KMS-11 (cell line): ENCODE data around the gene PRSS12.

Experiments used
- H2AFZ ChIP-seq: fragments of 200-600 bp; sonication (generic); 2 replicates; pipeline ENCODE4 v1.6.1; 2016; ENCODE audit warnings: antibody characterized with exemption, mixed run types, low read depth
- H3K27ac ChIP-seq: fragments of 200-600 bp; sonication (generic); 2 replicates; pipeline ENCODE4 v1.6.1; 2016; ENCODE audit warnings: mild to moderate bottlenecking, mixed run types
- H3K27me3 ChIP-seq: fragments of 200-600 bp; sonication (generic); 2 replicates; pipeline ENCODE4 v1.6.1; 2017; ENCODE audit warnings: mild to moderate bottlenecking, low read depth, mixed run types, moderate library complexity; ENCODE audit not compliant: insufficient read depth
- H3K36me3 ChIP-seq: fragments of 200-600 bp; sonication (generic); 2 replicates; pipeline ENCODE4 v1.6.1; 2017; ENCODE audit warnings: mild to moderate bottlenecking, mixed run types; ENCODE audit not compliant: insufficient read depth
- H3K4me1 ChIP-seq: fragments of 200-600 bp; sonication (generic); 2 replicates; pipeline ENCODE4 v1.6.1; 2016; ENCODE audit warnings: mild to moderate bottlenecking, low read depth, mixed run types; ENCODE audit not compliant: poor library complexity, severe bottlenecking
- H3K4me2 ChIP-seq: fragments of 200-600 bp; sonication (generic); 2 replicates; pipeline ENCODE4 v1.7.0; 2016; ENCODE audit warnings: mild to moderate bottlenecking, mixed run types
- H3K4me3 ChIP-seq: fragments of 200-600 bp; sonication (generic); IDR thresholded peaks from 2 replicates; pipeline ENCODE4 v1.6.1; 2017; ENCODE audit warnings: low read depth, low read length, mixed read lengths; ENCODE audit not compliant: insufficient read depth
- H3K79me2 ChIP-seq: fragments of 200-600 bp; sonication (generic); 2 replicates; pipeline ENCODE4 v1.6.1; 2016; ENCODE audit warnings: low read depth, mixed run types; ENCODE audit not compliant: insufficient read depth
- H3K9ac ChIP-seq: fragments of 200-600 bp; sonication (generic); 2 replicates; pipeline ENCODE4 v1.6.1; 2016; ENCODE audit warnings: mild to moderate bottlenecking, mixed run types
- H4K20me1 ChIP-seq: fragments of 200-600 bp; sonication (generic); 2 replicates; pipeline ENCODE4 v1.6.1; 2016; ENCODE audit warnings: mild to moderate bottlenecking, mixed run types; ENCODE audit not compliant: insufficient read depth
- TF ChIP-seq, protein P1 (sequence below): fragments of 200-600 bp; sonication (generic); conservative IDR thresholded peaks from 2 replicates; pipeline ENCODE4 v1.6.1; 2017; ENCODE audit warnings: low read depth, mild to moderate bottlenecking, antibody characterized with exemption, low read length, moderate library complexity, mixed read lengths

Gene PRSS12

DNA sequence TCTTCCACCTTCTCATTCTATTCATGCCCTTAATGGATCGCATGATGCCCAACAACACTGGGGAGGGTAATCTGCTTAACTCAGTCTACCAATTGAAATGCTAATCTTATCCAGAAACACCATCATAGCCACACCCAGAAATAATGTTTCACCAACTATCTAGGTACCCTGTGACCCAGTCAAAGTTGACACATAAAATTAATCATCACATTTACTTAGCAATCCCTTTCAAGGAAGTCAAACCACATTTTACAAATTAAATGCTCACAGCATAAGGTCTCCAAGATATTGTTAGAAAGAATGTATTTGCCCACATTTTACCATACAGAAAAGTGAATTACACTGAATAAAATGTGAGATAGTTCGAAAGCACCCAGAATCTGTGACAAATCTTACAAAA lies 92.5 kb downstream of the PRSS12 start:
- Histone ChIP-seq H3K4me1 (no peaks in the 10 kb centered on the region), H3K79me2 (no peaks in the 10 kb centered on the region), H4K20me1 (no peaks in the 10 kb centered on the region), H3K9ac (no peak overlapping the region), H3K4me2 (no peak overlapping the region), H3K27me3 (no peaks in the 10 kb centered on the region), H2AFZ (no peak overlapping the region), H3K27ac (no peak overlapping the region), H3K4me3 (no peak overlapping the region), H3K36me3 (no peaks in the 10 kb centered on the region)
- TF ChIP-seq, protein P1, sequence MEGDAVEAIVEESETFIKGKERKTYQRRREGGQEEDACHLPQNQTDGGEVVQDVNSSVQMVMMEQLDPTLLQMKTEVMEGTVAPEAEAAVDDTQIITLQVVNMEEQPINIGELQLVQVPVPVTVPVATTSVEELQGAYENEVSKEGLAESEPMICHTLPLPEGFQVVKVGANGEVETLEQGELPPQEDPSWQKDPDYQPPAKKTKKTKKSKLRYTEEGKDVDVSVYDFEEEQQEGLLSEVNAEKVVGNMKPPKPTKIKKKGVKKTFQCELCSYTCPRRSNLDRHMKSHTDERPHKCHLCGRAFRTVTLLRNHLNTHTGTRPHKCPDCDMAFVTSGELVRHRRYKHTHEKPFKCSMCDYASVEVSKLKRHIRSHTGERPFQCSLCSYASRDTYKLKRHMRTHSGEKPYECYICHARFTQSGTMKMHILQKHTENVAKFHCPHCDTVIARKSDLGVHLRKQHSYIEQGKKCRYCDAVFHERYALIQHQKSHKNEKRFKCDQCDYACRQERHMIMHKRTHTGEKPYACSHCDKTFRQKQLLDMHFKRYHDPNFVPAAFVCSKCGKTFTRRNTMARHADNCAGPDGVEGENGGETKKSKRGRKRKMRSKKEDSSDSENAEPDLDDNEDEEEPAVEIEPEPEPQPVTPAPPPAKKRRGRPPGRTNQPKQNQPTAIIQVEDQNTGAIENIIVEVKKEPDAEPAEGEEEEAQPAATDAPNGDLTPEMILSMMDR, result no peak

DNA sequence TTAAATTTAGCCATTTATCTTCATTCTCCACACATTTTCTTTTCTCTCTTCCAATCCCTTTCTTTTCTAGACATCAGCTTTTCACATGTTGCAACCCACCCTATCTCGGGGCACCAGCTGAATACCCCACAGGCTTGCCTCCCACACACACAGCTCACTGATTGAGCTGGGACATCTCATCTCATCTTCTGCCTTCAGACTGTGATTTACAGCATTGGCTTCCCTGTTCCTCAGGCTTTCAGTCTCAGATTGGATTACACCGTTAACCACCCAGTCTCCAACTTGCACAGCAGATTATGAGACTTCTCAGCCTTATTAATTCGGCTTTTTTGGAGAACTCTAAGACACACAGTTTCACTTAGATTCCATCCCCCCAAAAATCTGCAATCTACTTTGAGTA lies 93.7 kb downstream of the PRSS12 start:
- Histone ChIP-seq H3K9ac (no peak overlapping the region), H3K36me3 (no peaks in the 10 kb centered on the region), H3K4me3 (no peak overlapping the region), H3K4me1 (no peaks in the 10 kb centered on the region), H3K4me2 (no peak overlapping the region), H4K20me1 (no peaks in the 10 kb centered on the region), H2AFZ (no peak overlapping the region), H3K27me3 (no peaks in the 10 kb centered on the region), H3K27ac (no peak overlapping the region), H3K79me2 (no peaks in the 10 kb centered on the region)
- TF ChIP-seq, protein P1, result no peak

DNA sequence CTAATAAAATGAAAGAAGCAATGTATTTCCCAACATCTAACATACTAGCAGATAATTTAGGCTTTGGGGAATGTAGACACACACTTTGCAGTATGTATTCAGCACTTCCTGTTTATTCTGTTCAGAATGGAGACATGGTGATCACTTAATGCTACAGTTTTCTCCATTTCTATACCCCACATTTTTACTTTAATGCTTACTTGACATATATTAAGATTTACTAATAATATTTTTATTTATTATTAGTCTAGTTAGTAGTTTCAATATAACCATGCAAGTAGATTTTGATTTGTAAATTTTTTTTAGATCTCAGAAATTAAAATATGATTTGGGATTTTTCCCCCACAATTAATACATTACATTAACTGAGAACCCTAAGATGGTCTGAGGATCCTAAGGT lies 98.4 kb downstream of the PRSS12 start:
- no peaks in the 10 kb centered on the region for H3K79me2 ChIP-seq
- no peak overlapping the region for H3K4me2 ChIP-seq
- no peaks in the 10 kb centered on the region for H3K4me1 ChIP-seq
- H3K27ac ChIP-seq, result no peak overlapping the region
- no peak overlapping the region for H3K4me3 ChIP-seq
- no peak overlapping the region for H3K9ac ChIP-seq
- TF ChIP-seq, protein P1, result no peak
- H4K20me1 ChIP-seq, result no peaks in the 10 kb centered on the region
- H2AFZ ChIP-seq, result no peak overlapping the region
- H3K36me3 ChIP-seq, result no peaks in the 10 kb centered on the region
- H3K27me3 ChIP-seq, result no peaks in the 10 kb centered on the region

DNA sequence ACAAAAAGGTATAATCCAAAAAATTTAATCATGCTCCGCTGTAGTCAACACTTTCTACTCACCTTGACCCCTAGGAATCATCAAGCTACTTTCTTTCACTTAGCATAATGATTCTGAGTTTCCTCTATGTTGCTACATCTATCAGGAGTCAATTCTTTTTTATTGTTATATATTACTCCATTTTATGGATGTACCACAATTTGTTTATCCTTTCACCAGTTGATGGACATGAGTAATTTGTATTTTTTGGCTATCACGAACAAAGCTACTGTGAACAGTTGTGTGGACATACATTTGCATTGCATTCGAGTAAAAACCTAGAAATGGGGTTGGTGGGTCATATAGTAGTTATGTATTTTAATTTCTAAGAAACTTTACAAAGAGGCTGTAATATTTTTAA lies 102.9 kb downstream of the PRSS12 start:
- no peaks in the 10 kb centered on the region for H3K4me1 ChIP-seq
- H4K20me1 ChIP-seq, result no peaks in the 10 kb centered on the region
- no peak overlapping the region for H3K9ac ChIP-seq
- no peaks in the 10 kb centered on the region for H3K36me3 ChIP-seq
- H3K4me3 ChIP-seq, result no peak overlapping the region
- no peak overlapping the region for H3K4me2 ChIP-seq
- no peaks in the 10 kb centered on the region for H3K27me3 ChIP-seq
- H3K79me2 ChIP-seq, result no peaks in the 10 kb centered on the region
- H3K27ac ChIP-seq, result no peak overlapping the region
- TF ChIP-seq, protein P1, result no peak
- no peak overlapping the region for H2AFZ ChIP-seq

DNA sequence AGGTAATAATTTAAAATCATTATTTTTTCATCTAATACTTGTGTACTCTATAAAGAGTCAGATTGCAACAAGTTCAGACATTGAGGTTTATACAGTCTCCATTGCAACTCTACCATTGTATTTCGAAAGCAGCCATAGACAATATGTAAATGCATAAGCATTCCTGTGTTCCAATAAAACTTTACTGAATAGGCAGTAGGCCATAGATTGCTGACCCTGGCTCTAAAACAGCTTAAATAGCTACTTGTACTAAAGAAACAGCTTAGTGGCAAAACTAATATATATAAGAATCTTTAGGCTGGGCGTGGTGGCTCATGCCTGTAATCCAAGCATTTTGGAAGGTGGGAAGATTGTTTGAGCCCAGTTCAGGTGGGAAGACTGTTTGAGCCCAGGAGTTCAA lies 115.3 kb downstream of the PRSS12 start:
- Histone ChIP-seq H3K4me2 (no peak overlapping the region), H3K27ac (no peak overlapping the region), H3K4me1 (no peaks in the 10 kb centered on the region), H2AFZ (no peak overlapping the region), H3K27me3 (no peaks in the 10 kb centered on the region), H3K79me2 (no peaks in the 10 kb centered on the region), H3K4me3 (no peak overlapping the region), H3K9ac (no peak overlapping the region), H3K36me3 (no peaks in the 10 kb centered on the region), H4K20me1 (no peaks in the 10 kb centered on the region)
- TF ChIP-seq, protein P1, result no peak
